GM15510 (cell line): Measurements from ENCODE around the gene TPP2.

ENCODE experiments used
- POLR2A ChIP-seq: IDR thresholded peaks from 3 replicates; pipeline ENCODE4 v1.6.1; 2011; ENCODE audit warnings: borderline replicate concordance; ENCODE audit not compliant: insufficient read length; ENCODE audit errors: extremely low read depth

Gene TPP2

DNA sequence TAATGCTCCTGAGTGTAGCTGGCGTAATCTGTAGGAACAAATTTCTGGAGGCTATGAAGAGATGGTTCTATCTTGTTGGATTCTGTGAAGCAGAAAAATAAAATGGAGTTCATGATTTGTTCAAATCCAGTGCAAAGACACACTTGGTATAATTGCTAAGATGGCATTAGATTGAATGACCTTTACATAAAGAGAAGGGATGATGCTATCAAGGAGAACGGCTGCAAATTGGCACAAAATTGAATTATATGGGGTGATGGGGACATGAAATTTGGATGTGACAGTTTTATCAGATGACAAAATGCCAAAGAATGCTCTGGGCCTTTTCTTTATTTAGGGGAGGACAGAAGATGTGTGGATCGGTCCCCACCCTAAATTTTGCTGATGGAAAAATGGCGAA lies 94.1 kb downstream of the TPP2 start:
- TF ChIP-seq POLR2A = no peak

DNA sequence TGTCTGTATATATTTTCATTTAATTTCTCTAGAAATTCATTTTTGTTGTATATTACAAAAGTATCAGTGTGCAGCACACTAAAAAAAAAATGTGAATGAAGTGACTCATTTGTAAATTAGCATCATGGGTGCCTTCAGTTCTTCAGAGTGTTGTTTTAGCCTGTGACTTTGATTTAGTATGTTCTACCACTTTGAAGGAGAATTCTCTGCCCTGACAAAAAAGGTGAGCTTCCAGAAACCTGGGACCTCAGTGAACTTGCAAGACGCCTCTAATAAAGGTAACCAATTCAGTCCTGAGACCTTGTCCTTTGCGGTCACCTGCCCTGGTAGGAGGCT lies 95.7 kb downstream of the TPP2 start:
- no peak for TF ChIP-seq POLR2A

DNA sequence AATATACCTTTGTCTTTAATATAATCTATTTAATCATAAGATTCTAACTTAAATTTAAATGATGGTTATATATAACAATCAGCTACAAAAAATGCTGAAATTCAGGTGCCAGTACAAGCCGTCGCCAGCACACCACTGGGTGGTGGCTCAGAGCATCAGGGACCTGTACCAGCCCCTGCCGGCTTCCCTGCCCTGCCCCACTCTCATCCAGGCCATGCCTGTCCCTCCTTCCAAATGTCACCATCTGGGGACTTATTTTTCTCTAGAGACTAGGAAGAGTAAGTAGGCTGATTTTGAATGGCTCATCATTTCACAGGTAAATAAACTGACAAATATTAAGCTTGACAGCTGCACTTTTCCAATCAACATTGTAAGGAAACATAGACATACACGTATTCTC lies 96.5 kb downstream of the TPP2 start:
- no peak for TF ChIP-seq POLR2A

DNA sequence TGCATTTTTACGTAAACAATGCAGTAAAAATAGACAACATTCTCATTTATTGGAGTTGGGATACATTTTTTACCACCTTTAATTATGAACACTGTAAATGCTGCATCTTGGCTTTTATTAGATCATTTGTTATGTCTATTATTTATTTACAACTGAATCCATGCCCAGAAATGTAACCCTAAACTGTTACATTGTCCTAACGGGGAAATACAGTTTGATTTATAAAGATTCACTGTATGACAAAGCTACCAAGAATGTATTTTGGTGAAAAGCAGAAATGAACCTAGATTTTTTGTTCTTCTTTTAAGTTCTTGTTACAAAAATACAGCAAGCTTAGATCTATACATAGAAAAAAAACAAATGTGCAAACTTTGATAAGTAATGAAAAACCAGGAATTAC lies 97.0 kb downstream of the TPP2 start:
- no peak for TF ChIP-seq POLR2A

DNA sequence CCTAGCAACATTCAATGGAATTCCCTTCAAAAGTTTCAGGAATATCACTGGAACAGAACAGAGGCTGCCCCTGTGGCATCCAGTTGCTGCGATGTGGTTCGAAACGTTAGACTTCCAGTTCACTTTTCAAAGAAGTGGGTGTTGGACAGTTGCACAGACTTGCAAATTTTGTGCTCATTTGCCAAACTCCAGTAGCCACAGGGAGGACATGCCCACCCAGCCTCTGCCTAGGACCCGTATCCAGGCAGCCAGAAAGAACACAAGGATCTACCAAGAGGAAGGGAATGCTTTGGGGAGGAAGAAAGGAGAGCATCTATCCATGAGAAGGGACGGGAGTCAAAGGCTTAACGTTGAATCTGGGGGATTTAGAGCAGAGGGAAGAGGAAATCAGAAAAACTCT lies 98.2 kb downstream of the TPP2 start, which contains the start of gene METTL21C:
Gene METTL21C (minus strand): TSS at position 108 of the 400 bp plus-strand sequence. CDS start 546 bp downstream, outside the sequence.
- TF ChIP-seq POLR2A = no peak

DNA sequence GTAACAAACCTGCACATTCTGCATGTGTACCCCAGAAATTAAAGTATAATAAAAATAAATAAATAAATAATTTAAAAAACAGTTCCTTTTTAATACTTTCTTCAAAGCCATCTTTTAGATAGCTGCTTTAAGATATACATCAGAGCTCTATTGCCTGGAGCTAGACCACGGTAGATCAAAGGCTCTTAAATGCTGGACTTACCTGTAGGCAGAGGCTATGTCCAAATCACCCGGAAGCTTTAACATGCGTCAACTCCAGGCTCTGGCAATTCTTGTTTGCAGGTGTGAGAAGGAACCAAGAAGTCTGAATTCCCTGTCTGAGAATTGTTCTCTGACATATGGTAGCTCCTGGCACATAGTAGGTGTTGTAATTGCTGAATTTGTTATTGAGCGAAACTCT lies 99.7 kb downstream of the TPP2 start:
- TF ChIP-seq POLR2A = no peak

DNA sequence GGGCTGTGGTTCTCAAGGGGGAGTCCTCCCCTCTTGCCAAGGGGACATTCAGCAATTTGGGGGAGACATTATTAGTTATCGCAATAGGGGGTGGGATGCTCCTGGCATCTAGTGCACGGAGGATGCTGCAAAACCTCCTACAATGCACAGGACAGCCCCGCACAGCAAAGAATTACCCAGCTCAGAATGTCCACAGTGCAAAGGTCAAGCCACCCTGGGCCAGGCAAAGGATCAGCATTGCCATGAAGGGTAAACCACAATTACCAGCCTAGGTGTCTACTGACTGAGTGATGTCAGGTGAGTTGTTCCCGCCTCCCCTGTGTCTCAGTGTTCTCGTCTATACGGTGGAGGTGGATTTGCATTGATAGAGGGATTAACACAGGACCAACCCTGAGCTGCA lies 100.5 kb downstream of the TPP2 start:
- no peak for TF ChIP-seq POLR2A

DNA sequence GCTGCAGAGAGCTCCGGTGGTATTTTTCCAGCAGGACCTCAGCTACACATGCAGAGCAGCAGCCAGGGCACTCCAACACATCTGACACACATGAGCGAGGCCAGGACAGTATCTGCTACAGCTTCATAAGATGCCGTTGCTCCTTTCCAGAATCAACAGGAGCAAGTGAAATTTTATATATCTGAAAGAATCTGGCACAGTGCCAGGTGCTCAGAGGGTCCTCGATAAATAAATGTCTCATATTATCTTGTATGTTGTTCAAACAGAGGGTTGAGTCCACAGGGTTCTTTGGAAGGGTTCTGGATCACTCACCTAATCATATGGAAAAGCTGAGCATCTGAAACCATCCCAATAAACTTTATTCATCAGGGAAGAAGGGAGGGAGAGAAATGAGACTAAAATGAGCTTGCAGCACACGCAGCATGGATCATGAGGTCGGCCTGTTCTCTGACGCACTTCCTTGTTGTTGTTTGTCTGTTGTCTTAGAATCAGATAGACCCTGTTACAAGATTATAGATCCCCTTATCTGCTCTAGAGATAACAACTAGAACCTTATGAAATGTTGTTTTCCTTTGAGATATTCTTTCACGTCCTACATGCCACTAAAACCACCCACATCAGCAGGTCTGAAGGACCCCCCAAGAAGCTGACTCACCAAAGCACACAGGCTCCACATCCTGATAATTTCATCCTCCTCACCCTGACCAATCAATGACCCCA lies 101.3 kb downstream of the TPP2 start:
- no peak for TF ChIP-seq POLR2A

DNA sequence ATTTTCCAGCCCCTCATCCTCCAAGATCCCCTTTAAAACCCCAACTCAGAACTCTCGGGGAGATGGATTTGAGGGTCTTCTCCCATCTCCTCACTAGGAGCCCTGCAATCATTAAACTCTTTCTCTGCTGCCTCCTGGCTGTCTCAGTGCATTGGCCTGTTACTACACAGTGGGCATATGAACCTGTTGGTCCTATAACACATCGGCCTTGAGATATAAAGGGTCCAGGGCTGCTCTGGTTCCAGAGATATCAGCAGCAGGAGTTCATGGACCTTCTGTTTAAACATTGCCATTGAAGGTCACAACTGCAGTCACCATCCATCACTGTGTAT lies 101.8 kb downstream of the TPP2 start:
- no peak for TF ChIP-seq POLR2A

DNA sequence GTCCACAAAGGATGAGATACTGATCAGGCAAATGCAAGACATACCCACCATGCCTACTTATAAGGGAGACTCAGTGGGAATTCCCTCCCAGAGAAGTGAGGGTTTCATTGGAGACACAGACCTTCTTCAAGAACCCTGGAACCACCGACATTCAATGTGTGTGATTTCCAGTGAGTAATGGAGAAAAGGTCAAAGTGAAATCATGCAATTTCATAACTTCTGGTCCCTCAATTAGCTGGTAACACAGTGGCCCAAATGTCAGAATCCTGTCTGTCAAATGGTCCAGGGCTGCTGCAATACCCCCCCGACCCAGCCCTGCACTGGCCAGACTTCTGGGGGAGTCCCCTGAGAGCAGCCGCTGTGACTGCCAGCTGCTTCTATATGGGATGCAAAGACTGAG lies 102.7 kb downstream of the TPP2 start:
- TF ChIP-seq POLR2A = no peak

DNA sequence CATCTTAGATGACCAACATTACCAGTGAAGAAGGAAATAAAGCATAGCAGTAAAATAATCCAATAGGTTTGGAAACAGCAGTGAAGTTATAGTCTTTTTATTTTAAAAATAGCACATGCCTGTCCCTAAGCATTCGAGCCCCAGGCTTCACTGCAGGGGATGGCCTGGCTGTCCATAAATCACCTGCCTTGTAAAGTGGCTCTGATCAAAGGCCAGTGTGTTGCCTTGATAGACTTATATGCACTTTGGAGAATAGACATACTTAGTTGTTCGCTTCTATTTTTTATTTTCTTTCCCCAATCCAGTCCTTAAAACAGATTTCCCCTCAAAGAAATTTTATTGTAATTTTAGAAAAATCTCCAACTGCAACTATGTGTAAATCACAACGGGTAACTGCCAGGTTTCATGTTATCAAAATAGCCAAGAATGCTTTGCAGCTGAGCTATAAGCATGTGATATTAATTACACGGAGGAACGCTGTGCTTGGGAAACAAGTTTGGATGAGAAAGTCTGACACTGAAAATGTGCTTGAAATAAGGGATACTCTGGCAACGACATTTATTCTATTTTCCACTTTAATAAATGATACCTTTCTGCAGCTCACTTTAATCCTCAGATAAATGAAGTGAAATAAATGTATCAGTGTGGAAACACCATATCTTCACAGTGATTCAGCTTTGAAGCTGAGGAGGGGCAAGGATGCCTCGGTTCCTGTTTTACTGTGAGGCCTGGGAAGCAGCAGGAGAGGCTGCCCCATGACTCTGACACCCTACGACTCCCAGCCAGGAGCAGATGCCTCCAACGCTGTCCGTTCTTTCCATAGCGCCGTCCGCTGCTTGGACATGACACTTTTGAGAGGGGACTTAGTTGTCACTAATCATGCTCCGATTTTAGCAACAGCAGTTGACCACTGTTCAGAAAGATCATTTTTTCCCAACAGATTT lies 103.6 kb downstream of the TPP2 start:
- no peak for TF ChIP-seq POLR2A

DNA sequence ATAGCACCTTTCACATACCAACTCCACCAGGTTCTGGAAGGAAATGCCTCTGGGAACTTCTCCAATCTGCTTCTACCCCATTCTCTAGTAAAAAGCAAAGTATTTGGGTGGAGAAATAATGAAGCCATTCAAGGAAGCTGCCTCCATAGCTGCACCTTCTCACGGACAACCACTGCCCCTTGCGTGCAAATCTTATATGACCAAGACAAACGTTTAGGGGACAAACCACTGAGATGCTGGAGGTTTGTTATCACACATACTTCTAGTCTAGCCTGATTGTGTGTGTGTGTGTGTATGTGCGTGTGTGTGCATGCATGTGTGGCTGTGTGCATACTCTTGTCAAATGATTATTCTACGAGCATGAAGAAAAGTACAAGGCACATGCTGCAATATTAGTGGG lies 104.5 kb downstream of the TPP2 start:
- TF ChIP-seq POLR2A = no peak

DNA sequence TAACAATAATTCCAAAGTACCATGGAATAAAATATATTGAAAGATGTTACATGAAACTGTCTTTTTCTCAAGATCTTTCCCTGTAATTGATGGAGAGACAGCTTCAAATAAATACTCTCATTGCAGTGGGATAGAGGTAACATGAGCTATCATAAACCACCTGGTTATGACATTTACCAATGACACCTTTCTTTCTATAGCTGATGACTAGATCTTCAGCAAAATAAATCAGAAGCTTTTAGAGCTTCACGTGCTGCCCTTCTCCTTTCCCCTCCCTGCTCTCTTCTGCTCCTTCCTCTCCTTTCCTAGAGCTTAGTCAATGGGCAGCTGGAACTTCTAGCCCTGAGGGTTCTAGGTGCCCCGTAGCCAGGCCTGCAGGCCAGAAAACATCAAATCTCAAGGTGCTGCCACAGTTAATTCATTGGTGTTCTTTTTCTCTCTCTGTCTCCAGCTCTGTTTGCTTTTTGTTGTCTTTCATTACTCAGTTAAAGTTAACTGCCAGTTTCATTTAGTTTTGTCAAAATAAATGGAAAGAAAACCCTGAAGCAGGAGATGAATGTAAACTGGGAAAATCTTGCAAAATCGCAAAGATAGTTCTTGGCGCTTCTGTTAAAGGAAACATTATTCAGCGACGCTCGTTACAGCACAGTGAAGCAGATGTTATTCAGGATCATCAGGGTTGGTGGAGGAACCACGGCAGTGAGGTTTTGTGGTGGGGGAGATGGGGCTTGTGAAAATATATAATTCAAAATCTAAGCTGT lies 106.4 kb downstream of the TPP2 start:
- no peak for TF ChIP-seq POLR2A

DNA sequence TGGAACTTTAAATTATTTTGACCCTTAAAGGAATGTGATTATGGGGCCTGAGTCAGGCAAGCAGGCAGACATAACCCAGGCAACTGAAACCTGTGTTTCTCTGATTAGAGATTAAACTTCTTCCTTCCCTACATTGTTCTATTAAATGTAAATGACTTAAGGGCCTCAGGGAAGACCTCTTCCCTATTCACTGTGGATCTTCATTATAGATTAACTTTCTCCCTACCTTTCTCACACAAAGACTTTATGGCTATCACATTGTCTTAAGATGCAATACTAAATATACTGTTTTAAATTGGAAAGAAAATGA lies 106.9 kb downstream of the TPP2 start:
- TF ChIP-seq POLR2A = no peak
